ENCODE data around the gene HDAC4. TPM values are rescaled to one million over a fixed set of nuclear protein-coding genes. Genes with fewer than 3 reads are reported as not detected.

The HDAC4 gene
- total and polyA plus RNA-seq, 2 experiments from 2014 or later, result 9.3 to 10.8 TPM

- H3K4me1 ChIP-seq (ENCODE audit: insufficient read depth), result no peaks in the 10 kb centered on the region
- no peak overlapping the region for H2AFZ ChIP-seq
- no peaks in the 10 kb centered on the region for H3K36me3 ChIP-seq (replicated peaks; ENCODE audit: insufficient read depth, low read depth)
- H3K27me3 ChIP-seq, result no peaks in the 10 kb centered on the region
- 98% methylated on average over 7 of the region's 7 CpGs for WGBS (ENCODE audit: low lambda C conversion rate, missing lambda C conversion rate)
- H3K9me2 ChIP-seq (replicated peaks; ENCODE audit: insufficient read depth), result no peaks in the 10 kb centered on the region
- no peak overlapping the region for H3K4me2 ChIP-seq
- TF ChIP-seq EZH2phosphoT487 (IDR thresholded peaks at IDR 0.05; ENCODE audit: low read depth, severe bottlenecking, unreplicated experiment), result no peak
- TF ChIP-seq CTCF (IDR thresholded peaks at IDR 0.05; ENCODE audit: poor library complexity), result no peak
- no peak for TF ChIP-seq EZH2 (IDR thresholded peaks at IDR 0.05; ENCODE audit: borderline replicate concordance)
- no peak for DNase-seq (ENCODE audit: low spot score)
- H3K4me3 ChIP-seq, result no peak overlapping the region
- H3K9me3 ChIP-seq (ENCODE audit: low read depth), result no peaks in the 10 kb centered on the region
- no peak overlapping the region for H3K27ac ChIP-seq
- peaks cover 5% of the 10 kb centered on the region for H4K20me1 ChIP-seq (ENCODE audit: insufficient read depth, poor library complexity, severe bottlenecking)
- H3K79me2 ChIP-seq, result peaks cover 70% of the 10 kb centered on the region
Measured at GRCh38 chr2:239339726-239340601, 60.9 kb downstream of the HDAC4 start.

DNA sequence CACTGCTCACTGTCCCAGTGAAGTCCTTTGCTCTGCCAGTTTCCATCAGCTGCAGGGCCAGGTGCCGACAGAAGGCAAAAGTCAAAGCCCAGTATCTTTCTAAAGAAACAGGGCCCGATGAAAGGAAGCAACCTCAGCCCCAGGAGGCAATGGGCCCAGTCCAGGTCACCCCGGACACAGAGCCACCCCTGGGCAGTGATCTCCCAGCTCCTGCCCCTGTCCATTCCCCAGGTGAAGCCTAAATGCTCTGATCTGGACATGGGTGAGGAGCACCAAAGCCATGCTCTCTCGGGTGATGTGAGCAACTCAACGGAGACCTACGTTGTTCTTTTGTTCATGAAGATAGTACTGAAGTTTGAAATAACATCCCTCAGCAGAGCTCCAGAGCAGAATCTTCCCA lies 61.6 kb downstream of the HDAC4 start:
- Histone ChIP-seq H3K27me3 (no peaks in the 10 kb centered on the region), H3K27ac (no peak overlapping the region), H3K9me2 (replicated peaks; ENCODE audit: insufficient read depth) (no peaks in the 10 kb centered on the region), H3K4me3 (no peak overlapping the region), H3K9me3 (ENCODE audit: low read depth) (no peaks in the 10 kb centered on the region), H3K36me3 (replicated peaks; ENCODE audit: insufficient read depth, low read depth) (no peaks in the 10 kb centered on the region), H2AFZ (no peak overlapping the region), H3K4me1 (ENCODE audit: insufficient read depth) (no peaks in the 10 kb centered on the region), H4K20me1 (ENCODE audit: insufficient read depth, poor library complexity, severe bottlenecking) (peaks cover 5% of the 10 kb centered on the region), H3K79me2 (peaks cover 70% of the 10 kb centered on the region), H3K4me2 (no peak overlapping the region)
- no peak for DNase-seq (ENCODE audit: low spot score)
- no peak for TF ChIP-seq EZH2phosphoT487 (IDR thresholded peaks at IDR 0.05; ENCODE audit: low read depth, severe bottlenecking, unreplicated experiment)
- TF ChIP-seq EZH2 (IDR thresholded peaks at IDR 0.05; ENCODE audit: borderline replicate concordance), result no peak
- no peak for TF ChIP-seq CTCF (IDR thresholded peaks at IDR 0.05; ENCODE audit: poor library complexity)
- WGBS (ENCODE audit: low lambda C conversion rate, missing lambda C conversion rate), result 99% methylated on average over 6 of the region's 6 CpGs

DNA sequence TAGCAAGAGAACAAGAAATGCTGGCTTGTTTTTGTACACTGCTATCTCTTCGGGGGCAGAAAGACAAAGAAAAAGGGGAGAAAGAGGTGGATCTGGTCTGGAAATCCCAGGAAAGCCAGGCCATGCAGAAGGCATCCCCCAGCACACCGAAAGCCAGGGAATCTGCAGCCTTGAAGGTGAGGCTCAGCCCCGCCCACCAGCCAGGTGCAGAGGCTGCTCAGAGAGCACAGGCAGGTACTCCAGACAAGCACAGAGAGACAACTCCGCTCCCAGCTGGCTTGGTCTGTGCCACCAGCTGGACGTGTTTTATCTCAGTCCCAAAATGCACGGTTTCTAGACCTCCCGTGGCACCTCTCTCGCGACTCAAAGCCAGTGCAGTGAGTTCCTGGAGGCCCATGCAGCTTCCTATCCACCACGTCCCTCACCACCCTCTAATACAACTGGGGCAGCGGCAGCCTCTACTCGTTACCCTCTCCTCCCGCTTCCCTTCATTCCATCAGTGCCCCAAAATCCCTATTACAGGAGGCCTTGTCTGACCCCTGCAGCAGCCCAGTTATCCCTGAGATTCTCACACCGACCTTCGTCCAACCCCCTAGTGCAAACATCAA lies 62.8 kb downstream of the HDAC4 start:
- Histone ChIP-seq H3K9me3 (ENCODE audit: low read depth) (no peaks in the 10 kb centered on the region), H3K79me2 (peaks cover 83% of the 10 kb centered on the region), H2AFZ (no peak overlapping the region), H3K9me2 (replicated peaks; ENCODE audit: insufficient read depth) (no peaks in the 10 kb centered on the region), H3K27me3 (no peaks in the 10 kb centered on the region), H3K4me3 (no peak overlapping the region), H3K36me3 (replicated peaks; ENCODE audit: insufficient read depth, low read depth) (no peaks in the 10 kb centered on the region), H3K27ac (no peak overlapping the region), H3K4me1 (ENCODE audit: insufficient read depth) (no peaks in the 10 kb centered on the region), H3K4me2 (no peak overlapping the region), H4K20me1 (ENCODE audit: insufficient read depth, poor library complexity, severe bottlenecking) (peaks cover 5% of the 10 kb centered on the region)
- WGBS (ENCODE audit: low lambda C conversion rate, missing lambda C conversion rate), result 79% methylated on average over 15 of the region's 15 CpGs
- DNase-seq (ENCODE audit: low spot score), result no peak
- TF ChIP-seq EZH2phosphoT487 (IDR thresholded peaks at IDR 0.05; ENCODE audit: low read depth, severe bottlenecking, unreplicated experiment), result no peak
- no peak for TF ChIP-seq CTCF (IDR thresholded peaks at IDR 0.05; ENCODE audit: poor library complexity)
- TF ChIP-seq EZH2 (IDR thresholded peaks at IDR 0.05; ENCODE audit: borderline replicate concordance), result no peak
